Astrocyte (in vitro differentiated cells and primary cell): ENCODE data around the gene MAT2A.

ENCODE experiments used
- EZH2 ChIP-seq: IDR thresholded peaks from 2 replicates; pipeline ENCODE4 v1.6.1; 2012; ENCODE audit warnings: mild to moderate bottlenecking, low read length, inconsistent platforms; ENCODE audit not compliant: insufficient read depth
- TF ChIP-seq, protein P1 (sequence below): IDR thresholded peaks from 2 replicates; pipeline ENCODE4 v1.5.1; 2011; ENCODE audit warnings: low read depth, mild to moderate bottlenecking, inconsistent platforms, low read length, moderate library complexity; ENCODE audit not compliant: insufficient read depth

DNA sequence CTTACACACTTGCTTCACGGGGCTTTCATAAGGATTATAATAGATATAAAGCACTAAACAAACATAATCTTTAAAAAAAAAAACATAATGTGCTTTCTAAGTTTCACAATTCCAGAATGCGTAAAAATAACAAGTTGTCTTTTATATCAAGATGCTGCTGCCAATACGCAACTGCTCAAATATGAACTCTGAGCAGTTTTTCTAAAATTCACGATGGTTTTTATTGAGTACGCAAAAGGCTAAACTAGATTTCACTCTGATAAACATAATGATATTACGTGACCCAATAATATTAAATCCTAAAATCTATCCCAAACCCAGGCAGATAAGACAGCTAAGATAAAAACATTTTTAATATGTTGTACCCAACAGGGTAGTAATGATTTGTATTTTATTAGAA is 24.6 kb upstream of the MAT2A start:
- TF ChIP-seq, protein P1, sequence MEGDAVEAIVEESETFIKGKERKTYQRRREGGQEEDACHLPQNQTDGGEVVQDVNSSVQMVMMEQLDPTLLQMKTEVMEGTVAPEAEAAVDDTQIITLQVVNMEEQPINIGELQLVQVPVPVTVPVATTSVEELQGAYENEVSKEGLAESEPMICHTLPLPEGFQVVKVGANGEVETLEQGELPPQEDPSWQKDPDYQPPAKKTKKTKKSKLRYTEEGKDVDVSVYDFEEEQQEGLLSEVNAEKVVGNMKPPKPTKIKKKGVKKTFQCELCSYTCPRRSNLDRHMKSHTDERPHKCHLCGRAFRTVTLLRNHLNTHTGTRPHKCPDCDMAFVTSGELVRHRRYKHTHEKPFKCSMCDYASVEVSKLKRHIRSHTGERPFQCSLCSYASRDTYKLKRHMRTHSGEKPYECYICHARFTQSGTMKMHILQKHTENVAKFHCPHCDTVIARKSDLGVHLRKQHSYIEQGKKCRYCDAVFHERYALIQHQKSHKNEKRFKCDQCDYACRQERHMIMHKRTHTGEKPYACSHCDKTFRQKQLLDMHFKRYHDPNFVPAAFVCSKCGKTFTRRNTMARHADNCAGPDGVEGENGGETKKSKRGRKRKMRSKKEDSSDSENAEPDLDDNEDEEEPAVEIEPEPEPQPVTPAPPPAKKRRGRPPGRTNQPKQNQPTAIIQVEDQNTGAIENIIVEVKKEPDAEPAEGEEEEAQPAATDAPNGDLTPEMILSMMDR = no peak
- TF ChIP-seq EZH2 = no peak
